Endothelial cell of umbilical vein (primary cell): ENCODE results near the gene ENDOG. TPM values are rescaled to one million over a fixed set of nuclear protein-coding genes. Genes with fewer than 3 reads are reported as not detected.
"Not testable (repeated sequence)": the region's sequence is repeated elsewhere in the genome, so short reads cannot be mapped to it uniquely, and the experiment has no call there.

Experiments used
- BruUV-seq: library from RNA; stranded (reverse); fragments of 400-500 nt; replicated peaks from 2 replicates; lab custom pipeline; 2021; lab: Mats Ljungman, UMichigan
- CTCF ChIA-PET: fragments of 300-600, 350-600 bp; sonication (Branson Sonifier 250); formaldehyde crosslinking; loops from one replicate; lab custom pipeline; 2021; ENCODE audit warnings: antibody characterized with exemption, inconsistent platforms; lab: Charles Lee
- POLR2A ChIA-PET: fragments of 300-600, 350-600 bp; sonication (Branson Sonifier 250); formaldehyde crosslinking; loops from one replicate; lab custom pipeline; 2021; ENCODE audit warnings: antibody characterized with exemption, inconsistent platforms; lab: Charles Lee
- DNase-seq: peaks from one replicate; pipeline ENCODE4 v3.0.0-alpha.2; 2011; ENCODE audit warnings: low read depth, low spot score
- FAIRE-seq: peaks from 2 replicates; lab custom pipeline; 2011; peaks lifted over from hg19 to GRCh38; lab: Jason Lieb, UNC
- H2AFZ ChIP-seq: 2 replicates; pipeline ENCODE4 v1.6.0; 2012; ENCODE audit warnings: low read depth, low read length, control low read depth, inconsistent platforms
- H3K27ac ChIP-seq: 2 replicates; pipeline ENCODE4 v1.5.1; 2011; ENCODE audit warnings: low read depth, mild to moderate bottlenecking, control low read depth, low read length, moderate library complexity; ENCODE audit not compliant: insufficient read depth
- H3K27me3 ChIP-seq, 2 experiments: 2 replicates each; pipeline versions ENCODE4 v1.6.0 to v1.6.1; 2011; ENCODE audit warnings: low read length in 2 of 2, mixed read lengths in 1 of 2; ENCODE audit not compliant: control insufficient read depth in 2 of 2, insufficient read depth in 2 of 2
- H3K36me3 ChIP-seq, 2 experiments: 2 replicates in 1 of 2; 3 replicates in 1 of 2; pipeline ENCODE4 v1.5.1; 2011; ENCODE audit warnings: low read length in 2 of 2, mild to moderate bottlenecking in 1 of 2, moderate library complexity in 1 of 2; ENCODE audit not compliant: control insufficient read depth in 2 of 2, insufficient read depth in 2 of 2; ENCODE audit errors: extremely low read depth in 1 of 2
- H3K4me1 ChIP-seq: 3 replicates; pipeline ENCODE4 v1.5.1; 2011; ENCODE audit warnings: mild to moderate bottlenecking, low read length; ENCODE audit not compliant: control insufficient read depth, insufficient read depth; ENCODE audit errors: extremely low read depth
- H3K4me2 ChIP-seq: 2 replicates; pipeline ENCODE4 v1.6.1; 2011; ENCODE audit warnings: low read length, control low read depth, mixed read lengths; ENCODE audit not compliant: insufficient read depth
- H3K4me3 ChIP-seq, 3 experiments: fragments of 200-600 bp in 1 of 3; sonication (generic), shearing (Covaris generic) in 1 of 3; replicated peaks in 1 of 3; 2 replicates each; pipeline ENCODE4 v1.5.1; 2011 to 2016; ENCODE audit warnings: control low read depth in 3 of 3, low read length in 3 of 3, mild to moderate bottlenecking in 2 of 3, inconsistent platforms in 1 of 3, low read depth in 1 of 3, moderate library complexity in 1 of 3; ENCODE audit not compliant: insufficient read depth in 1 of 3
- H3K79me2 ChIP-seq: 2 replicates; pipeline ENCODE4 v1.6.0; 2012; ENCODE audit warnings: low read length, inconsistent platforms; ENCODE audit not compliant: control insufficient read depth, insufficient read depth
- H3K9ac ChIP-seq: replicated peaks from 2 replicates; pipeline ENCODE3; 2011; ENCODE audit warnings: low read length, control low read depth; ENCODE audit not compliant: insufficient read depth; ENCODE audit errors: extremely low read depth
- H3K9me1 ChIP-seq: replicated peaks from 3 replicates; pipeline ENCODE4 v1.6.0; 2011; ENCODE audit warnings: mild to moderate bottlenecking, low read length; ENCODE audit not compliant: control insufficient read depth, insufficient read depth; ENCODE audit errors: extremely low read depth
- H3K9me3 ChIP-seq: replicated peaks from 2 replicates; pipeline ENCODE4 v1.5.1; 2012; ENCODE audit warnings: low read length, inconsistent platforms; ENCODE audit not compliant: control insufficient read depth, insufficient read depth
- H4K20me1 ChIP-seq: replicated peaks from 2 replicates; pipeline ENCODE3; 2011; ENCODE audit warnings: mild to moderate bottlenecking, low read length; ENCODE audit not compliant: control insufficient read depth, insufficient read depth; ENCODE audit errors: extremely low read depth
- EZH2 ChIP-seq: IDR thresholded peaks from 2 replicates; pipeline ENCODE4 v1.6.1; 2012; ENCODE audit warnings: borderline replicate concordance, low read depth, mild to moderate bottlenecking, moderate library complexity, low read length, inconsistent platforms; ENCODE audit not compliant: severe bottlenecking
- FOS ChIP-seq: IDR thresholded peaks from 2 replicates; pipeline ENCODE4 v1.6.1; 2011; ENCODE audit warnings: mild to moderate bottlenecking, low read length, moderate library complexity, borderline replicate concordance; ENCODE audit not compliant: insufficient read depth
- GATA2 ChIP-seq: IDR thresholded peaks from 2 replicates; pipeline ENCODE4 v1.7.0; 2011; ENCODE audit warnings: low read depth, mild to moderate bottlenecking, moderate library complexity, mixed read lengths, low read length; ENCODE audit not compliant: insufficient read length, insufficient read depth
- JUN ChIP-seq: IDR thresholded peaks from 2 replicates; pipeline ENCODE4 v1.6.1; 2011; ENCODE audit warnings: borderline replicate concordance, low read depth; ENCODE audit not compliant: insufficient read length, insufficient read depth
- MYC ChIP-seq: IDR thresholded peaks from one replicate; pipeline ENCODE4 v1.6.1; 2011; ENCODE audit warnings: mild to moderate bottlenecking, low read depth, low read length
- POLR2A ChIP-seq: IDR thresholded peaks from 2 replicates; pipeline ENCODE4 v1.6.1; 2012; ENCODE audit warnings: low read depth, mild to moderate bottlenecking, control low read depth, low read length
- POLR2AphosphoS5 ChIP-seq: IDR thresholded peaks from 2 replicates; pipeline ENCODE4 v1.6.1; 2012; ENCODE audit warnings: low read depth, mild to moderate bottlenecking, control low read depth, low read length, moderate library complexity; ENCODE audit not compliant: insufficient read depth
- dilution Hi-C: fragments of 300-500 bp; cut with MboI; formaldehyde crosslinking; loops from one replicate; pipeline ENCODE4 v1.15.0; 2019; ENCODE audit warnings: low sequenced_read_pairs; ENCODE audit not compliant: extremely low pct_ligation_motif_present
- intact Hi-C: fragments of 100-400 bp; cut with micrococcal nuclease; formaldehyde crosslinking; loops from one replicate; pipeline ENCODE4 v1.10.0; 2022
- polyA plus RNA-seq, 4 experiments: library from polyadenylated mRNA; depleted of rRNA in 3 of 4; stranded (reverse) in 3 of 4; unstranded in 1 of 4; fragments of >200 nt; gene quantifications; 2 replicates each; pipeline versions ENCODE4 v1.2.1 to v1.2.3, GENCODE V29; 2011 to 2012; ENCODE audit warnings: missing spikeins in 1 of 4
- total RNA-seq: library from RNA; stranded (reverse); gene quantifications from 2 replicates; pipeline ENCODE4 v1.2.3, GENCODE V29; 2021
- TF ChIP-seq, protein P1 (sequence below), 2 donors: IDR thresholded peaks; 1 replicate in 1 of 2; 2 replicates in 1 of 2; pipeline ENCODE4 v1.5.1; 2011; ENCODE audit warnings: low read length in 2 of 2, mild to moderate bottlenecking in 2 of 2, moderate library complexity in 2 of 2, control low read depth in 1 of 2, inconsistent platforms in 1 of 2, low read depth in 1 of 2; ENCODE audit not compliant: insufficient read depth in 1 of 2; ENCODE audit errors: extremely low read depth in 1 of 2
- TF ChIP-seq, protein P2 (sequence below): IDR thresholded peaks from 2 replicates; pipeline ENCODE4 v1.6.1; 2011; ENCODE audit not compliant: insufficient read depth, insufficient read length

Gene ENDOG
- total and polyA plus RNA-seq, 2 donors (not counting 3 experiments of a cell fraction or from before 2014, with no cell fraction given) = 18.0 to 21.1 TPM

- H3K27me3 ChIP-seq = no peaks in the 10 kb centered on the region
- no peaks in the 10 kb centered on the region for H3K79me2 ChIP-seq
- TF ChIP-seq FOS = no peak
- no peak for TF ChIP-seq MYC
- no peak for TF ChIP-seq GATA2
- no peak for TF ChIP-seq POLR2A
- no peak for TF ChIP-seq EZH2
- TF ChIP-seq JUN = no peak
- TF ChIP-seq, protein P1, sequence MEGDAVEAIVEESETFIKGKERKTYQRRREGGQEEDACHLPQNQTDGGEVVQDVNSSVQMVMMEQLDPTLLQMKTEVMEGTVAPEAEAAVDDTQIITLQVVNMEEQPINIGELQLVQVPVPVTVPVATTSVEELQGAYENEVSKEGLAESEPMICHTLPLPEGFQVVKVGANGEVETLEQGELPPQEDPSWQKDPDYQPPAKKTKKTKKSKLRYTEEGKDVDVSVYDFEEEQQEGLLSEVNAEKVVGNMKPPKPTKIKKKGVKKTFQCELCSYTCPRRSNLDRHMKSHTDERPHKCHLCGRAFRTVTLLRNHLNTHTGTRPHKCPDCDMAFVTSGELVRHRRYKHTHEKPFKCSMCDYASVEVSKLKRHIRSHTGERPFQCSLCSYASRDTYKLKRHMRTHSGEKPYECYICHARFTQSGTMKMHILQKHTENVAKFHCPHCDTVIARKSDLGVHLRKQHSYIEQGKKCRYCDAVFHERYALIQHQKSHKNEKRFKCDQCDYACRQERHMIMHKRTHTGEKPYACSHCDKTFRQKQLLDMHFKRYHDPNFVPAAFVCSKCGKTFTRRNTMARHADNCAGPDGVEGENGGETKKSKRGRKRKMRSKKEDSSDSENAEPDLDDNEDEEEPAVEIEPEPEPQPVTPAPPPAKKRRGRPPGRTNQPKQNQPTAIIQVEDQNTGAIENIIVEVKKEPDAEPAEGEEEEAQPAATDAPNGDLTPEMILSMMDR (IDR thresholded peaks at IDR 0.05; ENCODE audit: extremely low read depth in 1 of 2, insufficient read depth in 1 of 2, low read depth in 1 of 2, low read length in 2 of 2) = no peak
- no peak for TF ChIP-seq POLR2AphosphoS5
- TF ChIP-seq, protein P2, sequence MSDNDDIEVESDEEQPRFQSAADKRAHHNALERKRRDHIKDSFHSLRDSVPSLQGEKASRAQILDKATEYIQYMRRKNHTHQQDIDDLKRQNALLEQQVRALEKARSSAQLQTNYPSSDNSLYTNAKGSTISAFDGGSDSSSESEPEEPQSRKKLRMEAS = no peak
- no peak overlapping the region for H2AFZ ChIP-seq
- H3K4me3 ChIP-seq = no peak overlapping the region
- CTCF ChIA-PET = interaction anchor here (1.0 to 1.4 kb wide), 2 partner anchors 8 to 13 kb away, joined by 4 to 5 read pairs; no protein-coding TSS in a partner anchor
- H3K27ac ChIP-seq = no peak overlapping the region
- H3K9ac ChIP-seq = no peak overlapping the region
- BruUV-seq = no TSS peak
- DNase-seq (no peak), FAIRE-seq (no peak)
- no peaks in the 10 kb centered on the region for H3K36me3 ChIP-seq
- H3K4me1 ChIP-seq = peaks cover 4% of the 10 kb centered on the region
- H3K9me1 ChIP-seq = no peaks in the 10 kb centered on the region
- no peaks in the 10 kb centered on the region for H4K20me1 ChIP-seq
- H3K9me3 ChIP-seq = no peaks in the 10 kb centered on the region
- dilution Hi-C loops = no loop called here
- H3K4me2 ChIP-seq = no peak overlapping the region
- POLR2A ChIA-PET = interaction anchor here (0.7 kb wide), 1 partner anchor 10 kb away, joined by 4 read pairs; no protein-coding TSS in a partner anchor
- intact Hi-C loops = no loop called here
These were observed 52.0 kb downstream of the ENDOG start for GRCh38 chr9:128870128-128870940.

GRCh38 chr9:128870941-128871265 is 52.6 kb downstream of the ENDOG start:
- H2AFZ ChIP-seq, H3K4me3 ChIP-seq, H3K9me1 ChIP-seq, H3K9me3 ChIP-seq, FAIRE-seq, H3K36me3 ChIP-seq, intact Hi-C loops, dilution Hi-C loops, H4K20me1 ChIP-seq, DNase-seq, BruUV-seq, H3K79me2 ChIP-seq, H3K4me1 ChIP-seq, H3K9ac ChIP-seq, H3K27me3 ChIP-seq, H3K27ac ChIP-seq, H3K4me2 ChIP-seq: not testable (repeated sequence)
- CTCF ChIA-PET = interaction anchor here (1.0 to 2.4 kb wide), 3 partner anchors 9 to 57 kb away, joined by 4 to 7 read pairs (median 5); no protein-coding TSS in a partner anchor
- POLR2A ChIA-PET = interaction anchor here (0.7 kb wide), 1 partner anchor 10 kb away, joined by 4 read pairs; no protein-coding TSS in a partner anchor
